Aorta (tissue), 5 donors: ENCODE data around the gene USP32. TPM values are rescaled to one million over a fixed set of nuclear protein-coding genes. Genes with fewer than 3 reads are reported as not detected.
"Not testable (repeated sequence)": the region's sequence is repeated elsewhere in the genome, so short reads cannot be mapped to it uniquely, and the experiment has no call there.

Source experiments
- ATAC-seq: fragments of 200-7000 bp; cut with Tn5 transposase; one replicate; pipeline ENCODE4 v1.9.1; 2022; ENCODE audit warnings: moderate library complexity; ENCODE audit not compliant: low FRiP score
- DNase-seq, 2 donors: peaks; one replicate each; pipeline ENCODE4 v3.0.0-alpha.2; 2020
- H3K27ac ChIP-seq, 2 donors: one replicate each; pipeline ENCODE4 v1.5.1; 2013; ENCODE audit warnings: low read length in 2 of 2, mild to moderate bottlenecking in 2 of 2, moderate library complexity in 2 of 2, control low read depth in 1 of 2, inconsistent platforms in 1 of 2, low read depth in 1 of 2
- H3K27me3 ChIP-seq, 2 donors: one replicate each; pipeline ENCODE4 v1.6.1; 2013; ENCODE audit warnings: control low read depth in 1 of 2, low read length in 1 of 2, mild to moderate bottlenecking in 1 of 2, moderate library complexity in 1 of 2; ENCODE audit not compliant: insufficient read depth in 2 of 2, control insufficient read depth in 1 of 2
- H3K36me3 ChIP-seq, 2 donors: one replicate each; pipeline ENCODE4 v1.6.1; 2013; ENCODE audit warnings: control low read depth in 1 of 2, low read length in 1 of 2, mild to moderate bottlenecking in 1 of 2; ENCODE audit not compliant: insufficient read depth in 2 of 2, control insufficient read depth in 1 of 2
- H3K4me1 ChIP-seq, 2 donors: one replicate each; pipeline ENCODE4 v1.6.1; 2013; ENCODE audit warnings: low read length in 2 of 2, control low read depth in 1 of 2, mild to moderate bottlenecking in 1 of 2, moderate library complexity in 1 of 2; ENCODE audit not compliant: insufficient read depth in 2 of 2, control insufficient read depth in 1 of 2
- H3K4me3 ChIP-seq, 2 donors: one replicate each; pipeline ENCODE4 v1.5.1; 2013; ENCODE audit warnings: low read length in 2 of 2, control low read depth in 1 of 2, mild to moderate bottlenecking in 1 of 2
- H3K9me3 ChIP-seq: one replicate; pipeline ENCODE4 v1.6.1; 2013; ENCODE audit warnings: mild to moderate bottlenecking, low read length; ENCODE audit not compliant: control insufficient read depth
- WGBS, 2 donors: extraction: QIAGEN DNeasy Blood & Tissue Kit; methylation state at CpG; one replicate each; pipeline ENCODE4 v1.1.7; 2013; 5-methylcytosine and 5-hydroxymethylcytosine counted together
- intact Hi-C, 2 donors: fragments of 100-400 bp; cut with DNase I; formaldehyde crosslinking; loops; one replicate each; pipeline versions ENCODE4 v1.14.2 to v1.15.0; 2022
- polyA plus RNA-seq, 2 donors: library from polyadenylated mRNA; stranded (reverse); fragments of 200-250 nt; gene quantifications; one replicate each; pipeline ENCODE4 v1.2.3, GENCODE V29; 2013
- total RNA-seq, 2 donors: library from RNA; stranded (reverse); fragmentation: NEBNext Ultra II Directional; extraction: Animal tissue kit (Norgen Biotek cat#: 25700); gene quantifications; one replicate each; pipeline ENCODE4 v1.2.1, GENCODE V29; 2021
- donor health status: healthy with polysubstance abuse.
- donor health status: Bipolar disorder and iron deficiency.
- donor health status: DM: no; HTN: no; CAD: no.
- donor health status: DM: no; HTN: no; CAD: no.
- donor health status: DM: yes; HTN: yes; CAD: no.

The USP32 gene
- total and polyA plus RNA-seq, 4 donors, result 9.1 to 57.7 (median 32.3) TPM

DNA sequence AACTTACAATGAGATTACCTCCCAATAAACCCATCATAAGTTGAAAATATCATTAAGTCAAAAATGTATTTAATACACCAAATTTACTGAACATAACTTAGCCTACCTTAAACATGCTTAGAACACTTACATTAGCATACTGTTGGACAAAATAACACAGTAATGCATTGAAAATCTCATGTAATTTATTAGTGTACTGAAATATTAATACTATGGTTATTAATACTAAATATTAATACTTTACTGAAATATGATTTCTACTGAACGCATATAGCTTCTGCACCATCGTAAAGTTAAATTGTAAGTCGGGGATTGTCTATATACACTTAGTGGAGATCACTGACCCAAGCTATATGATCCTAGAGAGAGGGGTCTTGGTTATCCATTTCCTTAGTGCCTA, 4.3 kb downstream of the USP32 start:
- no peaks in the 10 kb centered on the region for H3K27me3 ChIP-seq
- H3K4me3 ChIP-seq, result no peak overlapping the region
- H3K36me3 ChIP-seq, result no peaks in the 10 kb centered on the region
- intact Hi-C loops, result no loop called here
- H3K9me3 ChIP-seq, result no peaks in the 10 kb centered on the region
- DNase-seq (no peak), ATAC-seq (no peak)
- 92 to 95% methylated on average over 3 of the region's 3 CpGs for WGBS, 2 donors
- no peak overlapping the region for H3K27ac ChIP-seq
- peaks cover 0 to 2% of the 10 kb centered on the region in 2 donors for H3K4me1 ChIP-seq

DNA sequence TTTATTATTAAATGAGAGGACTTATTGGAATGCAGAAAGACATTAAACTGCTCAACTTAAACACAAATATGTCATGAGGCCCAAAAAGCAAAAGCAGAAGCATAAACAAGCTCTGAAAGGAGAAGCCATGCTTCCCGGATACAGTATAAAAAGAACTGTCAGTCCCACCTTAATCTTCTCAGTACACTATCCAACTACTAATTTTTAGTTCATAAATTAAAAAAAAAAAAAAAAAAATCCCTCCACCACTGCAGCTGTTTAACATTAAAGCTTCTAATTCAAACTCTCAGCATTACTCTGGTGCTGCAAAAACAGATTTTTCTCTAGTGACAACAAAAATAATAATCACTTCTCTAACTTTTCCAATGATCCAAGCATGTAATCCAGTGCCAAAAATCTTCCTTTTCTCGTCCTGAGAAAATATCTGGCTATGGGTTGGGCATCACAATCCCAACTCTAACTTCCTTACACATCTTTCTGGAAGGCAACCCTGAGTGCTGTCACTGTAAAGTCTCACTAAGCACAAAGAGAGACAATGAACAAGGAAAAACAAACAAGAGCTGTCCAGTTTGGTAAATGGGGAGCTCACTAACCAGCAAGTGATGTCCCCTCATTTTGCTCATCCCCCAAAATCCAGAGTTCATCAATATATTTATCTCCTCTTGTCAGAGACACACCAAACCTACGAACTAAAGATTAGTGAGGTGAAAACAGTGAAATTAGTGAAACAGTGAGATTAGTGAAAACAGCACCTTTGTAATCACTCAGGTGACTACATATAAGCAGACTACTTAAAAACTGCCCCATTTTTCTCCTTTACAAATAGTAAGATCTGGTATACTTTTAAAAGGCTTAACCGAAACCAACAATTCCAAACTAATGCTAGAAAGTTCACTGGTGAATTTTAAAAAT, 5.5 kb downstream of the USP32 start:
- Histone ChIP-seq H3K27me3 (no peaks in the 10 kb centered on the region), H3K4me1 (peaks cover 0 to 2% of the 10 kb centered on the region in 2 donors), H3K36me3 (no peaks in the 10 kb centered on the region), H3K9me3 (no peaks in the 10 kb centered on the region), H3K27ac (no peak overlapping the region), H3K4me3 (no peak overlapping the region)
- ATAC-seq, result no peak
- 65 to 73% methylated on average over 4 of the region's 4 CpGs for WGBS, 2 donors
- intact Hi-C loops, result no loop called here
- no peak for DNase-seq

DNA sequence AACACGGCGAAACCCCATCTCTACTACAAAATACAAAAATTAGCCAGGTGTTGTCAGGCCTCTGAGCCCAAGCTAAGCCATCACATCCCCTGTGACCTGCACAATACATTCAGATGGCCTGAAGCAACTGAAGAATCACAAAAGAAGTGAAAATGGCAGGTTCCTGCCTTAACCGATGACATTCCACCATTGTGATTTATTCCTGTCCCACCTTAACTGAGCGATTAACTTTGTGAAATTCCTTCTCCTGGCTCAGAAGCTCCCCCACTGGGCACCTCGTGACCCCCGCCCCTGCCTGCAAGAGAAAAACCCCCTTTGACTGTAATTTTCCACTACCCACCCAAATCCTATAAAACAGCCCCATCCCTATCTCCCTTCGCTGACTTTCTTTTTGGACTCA, 7.0 kb downstream of the USP32 start:
- 92 to 96% methylated on average over 7 of the region's 7 CpGs for WGBS, 2 donors
- H3K27me3 ChIP-seq, H3K27ac ChIP-seq, H3K4me1 ChIP-seq, H3K9me3 ChIP-seq, DNase-seq, ATAC-seq, intact Hi-C loops, H3K36me3 ChIP-seq, H3K4me3 ChIP-seq: not testable (repeated sequence)

DNA sequence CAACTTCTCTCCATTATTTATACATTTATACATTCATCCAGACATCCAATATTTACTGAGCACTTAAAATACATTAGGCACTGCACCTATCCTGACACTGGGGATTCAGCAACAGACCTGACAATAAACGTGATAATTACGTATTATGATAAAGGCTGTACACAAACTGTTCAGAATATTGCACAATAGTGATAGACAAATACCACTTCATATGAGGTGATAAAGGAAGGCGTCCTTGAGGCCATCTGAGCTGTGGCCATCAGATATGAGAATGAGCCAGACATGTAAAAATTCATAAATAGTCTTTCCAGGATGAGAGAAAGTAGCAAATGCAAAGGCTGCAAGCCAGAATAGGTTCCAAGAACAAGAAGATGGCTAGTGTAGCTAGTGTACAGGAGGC, 8.6 kb downstream of the USP32 start:
- H3K36me3 ChIP-seq, result no peaks in the 10 kb centered on the region
- no peaks in the 10 kb centered on the region for H3K9me3 ChIP-seq
- peaks cover 0 to 2% of the 10 kb centered on the region in 2 donors for H3K4me1 ChIP-seq
- H3K27ac ChIP-seq, result no peak overlapping the region
- ATAC-seq (no peak), DNase-seq (no peak)
- no peak overlapping the region for H3K4me3 ChIP-seq
- WGBS, 2 donors, result 85% methylated on average over 3 of the region's 3 CpGs
- H3K27me3 ChIP-seq, result no peaks in the 10 kb centered on the region
- intact Hi-C loops, result no loop called here

DNA sequence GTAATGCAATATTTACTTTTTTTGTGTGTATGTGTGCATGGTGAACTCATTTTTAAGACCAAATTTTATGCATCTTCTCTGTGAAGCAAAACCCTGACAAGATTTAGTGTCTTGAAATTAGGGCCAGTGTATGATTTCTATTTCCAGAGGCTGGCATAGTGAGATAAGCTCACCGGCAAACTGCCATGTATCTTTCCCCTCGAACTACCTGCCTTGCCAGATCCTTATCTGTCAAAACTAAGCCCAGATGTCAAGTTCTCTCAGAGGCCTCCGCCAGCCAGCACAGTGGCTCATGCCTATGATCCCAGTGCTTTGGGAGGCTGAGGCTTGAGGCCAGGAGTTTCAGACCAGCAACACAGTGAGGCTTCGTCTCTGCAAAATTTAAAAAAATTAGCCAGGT, 10.0 kb downstream of the USP32 start:
- Histone ChIP-seq H3K4me3 (no peak overlapping the region), H3K27ac (no peak overlapping the region), H3K27me3 (no peaks in the 10 kb centered on the region), H3K36me3 (no peaks in the 10 kb centered on the region), H3K4me1 (peaks cover 0 to 2% of the 10 kb centered on the region in 2 donors), H3K9me3 (no peaks in the 10 kb centered on the region)
- WGBS, 2 donors, result 52 to 58% methylated on average over 4 of the region's 4 CpGs
- intact Hi-C loops, result no loop called here
- DNase-seq, result no peak
- no peak for ATAC-seq

DNA sequence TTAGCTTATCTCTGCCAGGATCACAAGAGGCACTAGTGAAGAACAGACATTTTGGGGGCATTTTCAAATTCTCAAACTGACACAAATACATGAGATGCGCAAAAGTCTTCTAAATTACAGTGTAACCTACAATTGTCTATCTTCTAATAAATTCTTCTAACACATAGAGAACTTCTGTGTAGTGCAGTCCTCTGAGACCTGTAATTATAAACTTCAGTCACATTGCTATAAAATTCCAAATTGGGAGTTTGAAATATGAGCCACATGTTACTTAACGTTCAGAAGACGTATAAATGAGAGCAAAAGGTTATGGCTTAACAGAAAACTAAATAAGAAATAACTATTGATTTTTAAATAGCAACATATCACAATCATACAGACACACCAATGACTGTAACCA, 12.5 kb downstream of the USP32 start:
- DNase-seq, H3K4me1 ChIP-seq, H3K4me3 ChIP-seq, H3K9me3 ChIP-seq, H3K27ac ChIP-seq, ATAC-seq, H3K27me3 ChIP-seq, H3K36me3 ChIP-seq, intact Hi-C loops: not testable (repeated sequence)
- 34 to 43% methylated on average over 2 of the region's 3 CpGs for WGBS, 2 donors

- not testable (repeated sequence) for ATAC-seq
- 94 to 96% methylated on average over 1 of the region's 1 CpG for WGBS, 2 donors
These were observed 13.7 kb downstream of the USP32 start for GRCh38 chr17:60378187-60378586.

GRCh38 chr17:60372790-60373483, 19.0 kb downstream of the USP32 start:
- DNase-seq (no peak), ATAC-seq (no peak)
- WGBS, 2 donors, result 89 to 95% methylated on average over 6 of the region's 6 CpGs
- Histone ChIP-seq H3K27ac (no peak overlapping the region), H3K27me3 (no peaks in the 10 kb centered on the region), H3K9me3 (no peaks in the 10 kb centered on the region), H3K36me3 (no peaks in the 10 kb centered on the region), H3K4me1 (no peaks in the 10 kb centered on the region), H3K4me3 (no peak overlapping the region)
- intact Hi-C loops, result no loop called here

More at GRCh38 chr17:60378187-60378586, 13.7 kb downstream of the USP32 start:
- H3K36me3 ChIP-seq, H3K4me1 ChIP-seq, H3K9me3 ChIP-seq, H3K4me3 ChIP-seq, H3K27me3 ChIP-seq, DNase-seq, H3K27ac ChIP-seq, intact Hi-C loops: not testable (repeated sequence)
